ENCODE results near the gene SLC22A8. TPM values are rescaled to one million over a fixed set of nuclear protein-coding genes. Genes with fewer than 3 reads are reported as not detected.

The SLC22A8 gene
- total and polyA plus RNA-seq, 10 of the 15 experiments (the other 5 are each of a cell fraction or from before 2014, with no cell fraction given) = not detected

DNA sequence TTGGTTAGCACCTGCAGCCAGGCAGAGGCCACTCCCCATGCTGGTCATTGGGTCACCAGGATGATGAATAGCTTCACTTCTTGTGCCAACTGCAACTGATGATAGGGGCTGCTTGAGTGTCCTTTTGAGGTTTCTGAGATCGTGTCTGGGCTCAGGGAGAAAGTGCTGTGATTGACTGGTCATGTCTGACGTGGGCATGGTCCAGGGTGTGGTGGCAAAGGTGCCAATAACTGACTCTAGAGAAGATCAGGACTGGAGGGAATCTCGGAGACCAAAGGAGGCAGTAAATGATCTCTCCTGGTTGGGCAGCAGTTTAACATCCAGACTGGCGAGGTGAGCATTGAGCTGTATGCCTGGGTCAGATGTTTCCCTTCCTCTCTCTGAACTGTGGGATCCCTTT lies 20.9 kb downstream of the SLC22A8 start:
- Histone ChIP-seq H3K4me1 (ENCODE audit: control insufficient read depth, insufficient read depth, low read length) (no peaks in the 10 kb centered on the region), H4K20me1 (ENCODE audit: control insufficient read depth, insufficient read depth) (no peaks in the 10 kb centered on the region), H3K4me3 (no peak overlapping the region), H3K79me2 (ENCODE audit: control insufficient read depth, insufficient read depth, low read length) (no peaks in the 10 kb centered on the region), H3K27me3 (replicated peaks in 1 of 2; ENCODE audit: control insufficient read depth in 2 of 2, insufficient read depth in 2 of 2, low read length in 1 of 2) (peaks cover 2 to 3% of the 10 kb centered on the region in 2 experiments; a peak in 3 of 4 replicates), H3K27ac (ENCODE audit: control insufficient read depth, insufficient read depth) (no peak overlapping the region), H2AFZ (ENCODE audit: control insufficient read depth, low read depth, low read length) (no peak overlapping the region), H3K36me3 (ENCODE audit: control insufficient read depth in 2 of 2, insufficient read depth in 2 of 2, low read length in 1 of 2) (no peaks in the 10 kb centered on the region), H3K4me2 (ENCODE audit: control insufficient read depth, insufficient read depth) (no peak overlapping the region), H3K9me3 (replicated peaks; ENCODE audit: control insufficient read depth, insufficient read depth, low read length) (no peaks in the 10 kb centered on the region), H3K9ac (ENCODE audit: control insufficient read depth, insufficient read depth, low read length) (no peak overlapping the region)
- SMC1A ChIA-PET (ENCODE audit: uncharacterized antibody, unreplicated experiment) = no interaction called here
- BruUV-seq (replicated peaks) = no TSS peak
- RAD21 ChIA-PET (ENCODE audit: unreplicated experiment) = no interaction called here
- POLR2A ChIA-PET = no interaction called here
- intact Hi-C loops (cut with micrococcal nuclease; ENCODE audit: unreplicated experiment) = no loop called here
- DNase-seq (ENCODE audit: low read depth, low spot score) = no peak
- in situ Hi-C loops (cut with MboI) = no loop called here
- CTCF ChIA-PET = interaction anchor here (1.1 to 1.5 kb wide), 2 partner anchors 13 to 28 kb away, joined by 4 read pairs; no protein-coding TSS in a partner anchor
- no peak for ATAC-seq
- 0% methylated on average over 4 of the region's 4 CpGs for WGBS (ENCODE audit: insufficient coverage, insufficient replicate concordance, low lambda C conversion rate, missing lambda C conversion rate)
- no peak for FAIRE-seq
- TF ChIP-seq ZNF592 (IDR thresholded peaks at IDR 0.05) = no peak

GRCh38 chr11:62988276-62988675 lies 27.4 kb downstream of the SLC22A8 start:
- ChIA-PET SMC1A (ENCODE audit: uncharacterized antibody, unreplicated experiment) (no interaction called here), CTCF (no interaction called here), RAD21 (ENCODE audit: unreplicated experiment) (no interaction called here), POLR2A (no interaction called here)
- DNase-seq (ENCODE audit: low read depth, low spot score) = no peak
- intact Hi-C loops (cut with micrococcal nuclease; ENCODE audit: unreplicated experiment) = no loop called here
- H3K9ac ChIP-seq (ENCODE audit: control insufficient read depth, insufficient read depth, low read length) = no peak overlapping the region
- ATAC-seq = no peak
- no peaks in the 10 kb centered on the region for H3K4me1 ChIP-seq (ENCODE audit: control insufficient read depth, insufficient read depth, low read length)
- no peaks in the 10 kb centered on the region for H4K20me1 ChIP-seq (ENCODE audit: control insufficient read depth, insufficient read depth)
- no peaks in the 10 kb centered on the region for H3K36me3 ChIP-seq (ENCODE audit: control insufficient read depth in 2 of 2, insufficient read depth in 2 of 2, low read length in 1 of 2)
- H3K4me2 ChIP-seq (ENCODE audit: control insufficient read depth, insufficient read depth) = no peak overlapping the region
- no peak overlapping the region for H3K4me3 ChIP-seq
- BruUV-seq (replicated peaks) = no TSS peak
- no peaks in the 10 kb centered on the region for H3K9me3 ChIP-seq (replicated peaks; ENCODE audit: control insufficient read depth, insufficient read depth, low read length)
- in situ Hi-C loops (cut with MboI) = no loop called here
- no peak overlapping the region for H3K27ac ChIP-seq (ENCODE audit: control insufficient read depth, insufficient read depth)
- no peak for FAIRE-seq
- WGBS (ENCODE audit: insufficient coverage, insufficient replicate concordance, low lambda C conversion rate, missing lambda C conversion rate) = 23% methylated on average over 5 of the region's 5 CpGs
- no peak overlapping the region for H2AFZ ChIP-seq (ENCODE audit: control insufficient read depth, low read depth, low read length)
- H3K79me2 ChIP-seq (ENCODE audit: control insufficient read depth, insufficient read depth, low read length) = no peaks in the 10 kb centered on the region
- H3K27me3 ChIP-seq (replicated peaks in 1 of 2; ENCODE audit: control insufficient read depth in 2 of 2, insufficient read depth in 2 of 2, low read length in 1 of 2) = peaks cover 2 to 3% of the 10 kb centered on the region in 2 experiments; a peak in 3 of 4 replicates
- no peak for TF ChIP-seq SMAD5 (IDR thresholded peaks at IDR 0.05; ENCODE audit: low read depth)
- no peak for TF ChIP-seq CREM (IDR thresholded peaks at IDR 0.05; ENCODE audit: low read depth)
- no peak for TF ChIP-seq CHD4 (IDR thresholded peaks at IDR 0.05)
- TF ChIP-seq IKZF2 (IDR thresholded peaks at IDR 0.05) = no peak
- TF ChIP-seq NKRF (conservative IDR thresholded peaks at IDR 0.05) = no peak
- TF ChIP-seq, protein P1, sequence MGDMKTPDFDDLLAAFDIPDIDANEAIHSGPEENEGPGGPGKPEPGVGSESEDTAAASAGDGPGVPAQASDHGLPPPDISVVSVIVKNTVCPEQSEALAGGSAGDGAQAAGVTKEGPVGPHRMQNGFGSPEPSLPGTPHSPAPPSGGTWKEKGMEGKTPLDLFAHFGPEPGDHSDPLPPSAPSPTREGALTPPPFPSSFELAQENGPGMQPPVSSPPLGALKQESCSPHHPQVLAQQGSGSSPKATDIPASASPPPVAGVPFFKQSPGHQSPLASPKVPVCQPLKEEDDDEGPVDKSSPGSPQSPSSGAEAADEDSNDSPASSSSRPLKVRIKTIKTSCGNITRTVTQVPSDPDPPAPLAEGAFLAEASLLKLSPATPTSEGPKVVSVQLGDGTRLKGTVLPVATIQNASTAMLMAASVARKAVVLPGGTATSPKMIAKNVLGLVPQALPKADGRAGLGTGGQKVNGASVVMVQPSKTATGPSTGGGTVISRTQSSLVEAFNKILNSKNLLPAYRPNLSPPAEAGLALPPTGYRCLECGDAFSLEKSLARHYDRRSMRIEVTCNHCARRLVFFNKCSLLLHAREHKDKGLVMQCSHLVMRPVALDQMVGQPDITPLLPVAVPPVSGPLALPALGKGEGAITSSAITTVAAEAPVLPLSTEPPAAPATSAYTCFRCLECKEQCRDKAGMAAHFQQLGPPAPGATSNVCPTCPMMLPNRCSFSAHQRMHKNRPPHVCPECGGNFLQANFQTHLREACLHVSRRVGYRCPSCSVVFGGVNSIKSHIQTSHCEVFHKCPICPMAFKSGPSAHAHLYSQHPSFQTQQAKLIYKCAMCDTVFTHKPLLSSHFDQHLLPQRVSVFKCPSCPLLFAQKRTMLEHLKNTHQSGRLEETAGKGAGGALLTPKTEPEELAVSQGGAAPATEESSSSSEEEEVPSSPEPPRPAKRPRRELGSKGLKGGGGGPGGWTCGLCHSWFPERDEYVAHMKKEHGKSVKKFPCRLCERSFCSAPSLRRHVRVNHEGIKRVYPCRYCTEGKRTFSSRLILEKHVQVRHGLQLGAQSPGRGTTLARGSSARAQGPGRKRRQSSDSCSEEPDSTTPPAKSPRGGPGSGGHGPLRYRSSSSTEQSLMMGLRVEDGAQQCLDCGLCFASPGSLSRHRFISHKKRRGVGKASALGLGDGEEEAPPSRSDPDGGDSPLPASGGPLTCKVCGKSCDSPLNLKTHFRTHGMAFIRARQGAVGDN (IDR thresholded peaks at IDR 0.05) = no peak
- TF ChIP-seq FOXK2 (IDR thresholded peaks at IDR 0.05) = no peak
